GM18907 (cell line): Measurements from ENCODE around the gene DDN.

Experiments used
- ATAC-seq: cut with Tn5 transposase; IDR thresholded peaks from one replicate; pipeline ENCODE4 v1.9.1; 2021; ENCODE audit warnings: mild to moderate bottlenecking, moderate library complexity; ENCODE audit not compliant: unreplicated experiment

DDN gene

DNA sequence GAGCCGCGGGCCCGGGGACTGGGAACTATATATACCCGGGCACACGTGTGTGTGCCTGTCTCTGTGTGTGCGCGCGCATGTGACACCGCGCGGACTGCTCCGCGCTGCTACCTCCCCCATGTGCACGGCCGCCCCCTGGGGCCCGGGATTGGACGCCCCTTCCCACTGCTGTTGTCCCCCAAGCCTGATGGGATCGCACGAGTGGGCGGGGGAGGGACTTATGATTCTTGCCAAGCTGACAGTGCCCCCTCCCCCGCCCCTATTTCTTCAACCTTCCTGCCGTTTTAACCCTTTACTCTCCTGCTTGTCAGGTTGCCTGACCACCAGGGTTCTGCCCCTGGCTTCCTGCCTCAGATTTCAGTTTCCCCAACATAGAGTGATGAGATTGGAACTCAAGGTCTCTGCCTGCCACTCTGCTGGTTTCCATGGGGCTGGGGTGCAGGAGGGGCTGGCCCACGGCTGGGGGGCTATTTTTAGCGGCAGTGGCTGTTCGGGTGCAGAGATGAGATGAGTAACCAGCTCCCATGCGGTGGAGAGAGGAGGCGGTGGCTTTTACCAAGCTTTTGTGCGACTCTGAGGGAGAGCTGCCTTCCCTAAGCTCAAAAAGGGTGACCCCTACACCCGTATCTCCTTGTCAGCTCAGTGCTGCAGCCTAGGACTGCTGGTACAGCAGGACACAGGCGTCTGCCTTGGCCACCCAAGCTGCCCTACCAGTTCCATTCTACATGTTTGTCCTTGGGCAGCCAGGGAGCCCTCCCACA is at the start of gene DDN:
DDN (minus strand) TSS at position 5 of the 761 bp plus-strand sequence. CDS start 88 bp downstream, outside the sequence.
- ATAC-seq: no peak

DNA sequence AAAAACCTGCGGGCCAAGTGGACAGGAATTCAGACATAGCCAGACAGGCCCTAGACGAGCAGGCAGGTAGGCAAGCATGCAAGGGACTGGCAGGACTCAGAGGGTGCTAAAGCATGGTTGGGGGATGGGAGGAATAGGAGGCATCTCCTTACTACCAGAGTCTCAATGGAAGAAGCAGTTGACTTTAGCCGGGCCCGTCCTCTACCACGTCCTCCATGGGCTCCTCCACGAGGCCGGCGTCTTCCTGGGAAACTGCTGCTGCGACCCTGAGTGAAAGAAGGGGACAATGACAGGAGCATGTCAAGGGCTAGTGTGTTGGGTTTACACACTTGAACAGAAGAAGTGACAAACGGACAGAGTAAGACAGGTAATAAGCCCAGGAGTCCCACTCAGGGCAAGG is 49.8 kb upstream of the DDN start:
- no peak for ATAC-seq

DNA sequence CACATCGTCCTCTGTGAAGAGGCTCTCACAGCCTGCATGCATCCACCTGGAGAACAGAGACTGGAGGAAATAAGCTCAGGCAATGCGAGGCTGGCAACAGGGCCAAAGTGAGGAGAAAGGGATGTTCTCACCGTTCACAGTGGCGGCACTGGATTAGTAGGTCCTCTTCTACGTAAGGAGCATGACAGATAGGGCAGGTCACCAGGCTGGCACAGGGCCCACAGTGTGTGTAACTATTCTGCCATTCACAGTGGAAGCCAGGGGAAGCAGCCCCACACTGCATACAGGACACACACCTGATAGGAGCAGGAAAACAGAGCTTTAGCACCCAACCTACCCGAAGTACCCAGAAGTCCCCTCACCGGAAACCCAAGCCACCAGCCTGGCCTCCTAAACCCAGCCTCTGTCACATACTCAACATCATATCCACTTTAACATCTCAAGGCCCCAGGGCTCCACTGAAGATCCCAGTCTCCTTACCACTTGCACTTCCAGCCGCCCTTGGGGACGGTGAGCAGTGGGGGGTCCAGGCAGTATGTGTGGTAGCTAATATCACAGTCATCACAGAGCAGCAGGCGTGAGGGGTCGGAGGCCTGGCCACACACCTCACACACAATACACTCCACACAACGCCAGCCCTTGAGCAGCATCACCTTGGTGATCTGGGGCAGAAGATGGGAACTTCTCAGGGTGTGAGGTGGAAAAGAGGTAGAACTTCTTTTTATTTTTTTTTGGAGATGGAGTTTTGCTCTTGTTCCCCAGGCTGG is 47.1 kb upstream of the DDN start:
- ATAC-seq: no peak

DNA sequence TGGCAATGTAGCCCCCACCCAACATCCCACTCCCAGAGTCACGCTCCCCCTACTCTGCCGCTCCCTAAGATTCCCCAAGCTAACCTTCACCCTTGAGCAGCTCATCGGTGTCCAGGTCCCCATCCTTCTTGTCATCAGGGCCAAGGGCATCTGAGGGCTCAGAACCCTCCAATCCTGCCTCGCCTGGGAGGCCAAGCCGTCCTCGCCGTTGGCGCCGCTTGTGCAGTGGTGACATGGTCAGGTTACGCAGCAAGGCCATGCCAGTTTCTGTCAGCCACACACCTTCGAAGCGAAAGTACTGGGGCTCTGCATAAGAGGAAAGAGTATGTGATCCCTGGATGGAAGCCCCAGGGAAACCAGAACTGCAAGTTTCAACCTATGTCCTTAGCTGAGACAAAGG is 45.5 kb upstream of the DDN start:
- ATAC-seq: no peak

DNA sequence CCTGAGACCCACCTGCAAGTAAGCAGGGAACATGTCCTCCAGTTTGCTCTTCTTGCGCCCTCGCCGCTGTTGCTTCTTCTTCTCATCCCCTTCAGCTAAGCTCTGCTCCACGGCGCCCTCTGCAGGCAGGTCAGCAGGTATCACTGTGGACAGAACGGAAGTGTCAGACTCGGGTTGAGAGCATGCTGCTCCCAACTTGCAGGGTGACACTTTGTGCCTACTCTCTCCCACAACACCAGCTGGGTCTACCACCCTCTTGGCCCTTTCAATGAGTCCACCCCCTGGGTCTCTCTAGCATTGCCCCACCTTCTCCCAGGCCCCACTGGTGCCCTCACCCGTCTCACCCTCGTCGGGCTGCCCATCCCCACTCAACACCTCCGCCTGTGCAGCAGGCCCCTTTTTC is 44.7 kb upstream of the DDN start:
- ATAC-seq: no peak

DNA sequence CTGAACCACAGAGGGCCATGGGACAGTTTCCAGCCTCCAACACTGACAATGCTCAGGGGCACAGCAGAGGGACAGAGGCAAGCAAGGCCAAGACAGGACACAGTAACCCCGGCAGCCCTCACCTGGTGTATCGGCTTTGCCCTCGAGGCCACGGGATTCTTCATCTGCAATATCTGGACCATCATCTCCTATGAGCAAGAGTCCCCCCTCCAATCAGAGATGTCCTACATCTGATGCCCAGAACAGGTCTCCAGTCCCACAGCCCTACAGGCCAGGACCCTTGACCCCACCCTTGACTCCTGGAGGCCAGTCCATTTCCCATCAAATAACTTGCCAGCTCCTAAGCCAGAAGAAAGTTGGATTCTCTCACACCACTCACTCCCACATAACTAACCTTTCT is 44.1 kb upstream of the DDN start:
- no peak for ATAC-seq

DNA sequence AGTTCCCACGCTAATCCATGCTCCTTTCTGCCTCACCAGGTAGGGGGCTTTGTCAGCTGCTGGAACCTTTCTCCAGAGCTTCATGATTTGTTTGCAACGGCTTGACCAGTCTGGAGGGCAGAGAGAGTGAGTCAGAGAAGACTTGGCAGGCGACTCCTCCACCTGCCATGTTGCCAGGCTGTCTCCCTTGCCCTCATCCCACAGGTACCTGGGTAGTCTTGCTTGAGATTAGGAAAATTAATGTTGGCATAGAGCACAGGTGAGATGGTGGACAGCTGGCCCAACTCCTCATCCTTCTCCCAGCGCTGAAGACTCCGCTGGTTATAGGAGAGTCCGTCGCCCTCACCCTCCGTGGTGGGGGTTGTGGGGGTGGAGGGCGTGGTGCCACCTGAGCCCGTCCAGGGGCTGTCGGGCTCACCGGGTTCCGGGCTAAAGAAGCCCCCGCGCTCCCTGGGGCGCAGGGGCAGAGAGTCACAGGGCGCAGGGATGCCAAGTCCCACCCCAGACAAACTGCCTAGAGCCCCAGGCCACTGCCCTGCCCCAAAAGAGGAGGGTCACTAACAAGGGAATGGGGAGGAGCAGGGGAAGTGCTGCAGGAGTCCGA is 42.8 kb upstream of the DDN start:
- ATAC-seq: no peak

DNA sequence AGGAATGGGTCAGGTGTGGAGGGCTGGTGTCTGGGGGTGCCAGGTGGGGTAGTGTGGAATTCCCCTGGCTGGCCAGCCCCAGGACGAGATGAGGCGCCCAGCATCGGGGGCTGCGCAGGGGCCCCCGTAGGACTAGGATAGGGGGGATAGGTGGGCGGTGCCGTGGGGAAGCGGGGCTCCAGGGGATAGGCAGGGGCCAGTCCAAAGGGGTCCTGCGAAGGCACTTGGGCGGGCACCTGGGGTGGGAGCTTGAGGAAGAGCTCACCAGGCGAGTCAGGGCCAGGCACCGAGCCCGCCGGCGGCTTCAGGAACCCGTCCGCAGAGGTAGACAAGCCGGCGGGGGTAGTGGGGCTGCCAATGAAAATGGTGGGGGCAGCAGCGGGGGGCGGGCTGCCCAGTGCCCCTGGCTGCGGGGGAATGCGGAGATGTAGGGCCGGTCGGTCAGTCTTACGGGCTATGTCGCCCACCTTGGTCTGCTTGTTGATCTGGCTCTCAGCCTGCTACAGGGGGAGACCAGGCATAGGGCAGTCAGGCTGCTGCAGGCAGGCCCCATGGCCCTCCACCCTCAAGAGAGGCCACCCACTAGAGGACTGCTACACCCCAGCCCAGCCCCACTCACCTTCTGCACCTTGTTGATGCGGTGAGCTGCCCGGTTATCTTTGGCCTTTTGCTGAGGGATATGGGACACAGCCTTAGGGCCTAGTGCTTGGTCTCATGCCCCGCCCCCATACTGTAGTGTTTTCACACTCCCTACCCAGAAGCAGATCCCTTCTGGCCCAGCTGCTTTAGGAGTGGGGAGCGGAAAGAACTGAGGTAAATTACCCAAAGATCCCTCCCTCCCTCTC is 42.1 kb upstream of the DDN start:
- no peak for ATAC-seq

DNA sequence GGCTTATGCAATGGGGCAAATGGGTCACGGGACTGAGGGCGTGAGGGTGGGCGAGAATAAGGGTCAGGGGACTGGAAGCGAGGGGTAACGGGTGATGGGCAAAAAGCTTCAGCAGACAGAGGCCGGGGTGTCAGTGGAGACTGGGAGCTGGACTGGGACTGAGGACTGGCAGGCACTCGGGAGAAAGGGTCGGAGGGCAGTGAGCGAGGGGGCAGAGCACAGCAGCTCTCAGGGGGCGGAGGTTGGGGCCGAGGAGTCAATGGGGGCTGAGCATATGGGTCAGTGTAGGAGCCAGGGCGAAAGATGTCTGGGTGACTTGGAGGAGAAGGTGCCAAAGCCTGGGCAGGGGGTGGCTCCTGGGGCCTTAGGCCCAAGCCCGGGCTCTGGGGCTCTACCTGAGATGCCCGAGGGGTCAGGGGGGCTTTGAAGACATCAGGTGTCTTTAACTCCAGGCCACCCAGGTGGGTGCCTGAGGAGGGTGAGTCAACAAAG is 41.2 kb upstream of the DDN start:
- ATAC-seq: no peak

DNA sequence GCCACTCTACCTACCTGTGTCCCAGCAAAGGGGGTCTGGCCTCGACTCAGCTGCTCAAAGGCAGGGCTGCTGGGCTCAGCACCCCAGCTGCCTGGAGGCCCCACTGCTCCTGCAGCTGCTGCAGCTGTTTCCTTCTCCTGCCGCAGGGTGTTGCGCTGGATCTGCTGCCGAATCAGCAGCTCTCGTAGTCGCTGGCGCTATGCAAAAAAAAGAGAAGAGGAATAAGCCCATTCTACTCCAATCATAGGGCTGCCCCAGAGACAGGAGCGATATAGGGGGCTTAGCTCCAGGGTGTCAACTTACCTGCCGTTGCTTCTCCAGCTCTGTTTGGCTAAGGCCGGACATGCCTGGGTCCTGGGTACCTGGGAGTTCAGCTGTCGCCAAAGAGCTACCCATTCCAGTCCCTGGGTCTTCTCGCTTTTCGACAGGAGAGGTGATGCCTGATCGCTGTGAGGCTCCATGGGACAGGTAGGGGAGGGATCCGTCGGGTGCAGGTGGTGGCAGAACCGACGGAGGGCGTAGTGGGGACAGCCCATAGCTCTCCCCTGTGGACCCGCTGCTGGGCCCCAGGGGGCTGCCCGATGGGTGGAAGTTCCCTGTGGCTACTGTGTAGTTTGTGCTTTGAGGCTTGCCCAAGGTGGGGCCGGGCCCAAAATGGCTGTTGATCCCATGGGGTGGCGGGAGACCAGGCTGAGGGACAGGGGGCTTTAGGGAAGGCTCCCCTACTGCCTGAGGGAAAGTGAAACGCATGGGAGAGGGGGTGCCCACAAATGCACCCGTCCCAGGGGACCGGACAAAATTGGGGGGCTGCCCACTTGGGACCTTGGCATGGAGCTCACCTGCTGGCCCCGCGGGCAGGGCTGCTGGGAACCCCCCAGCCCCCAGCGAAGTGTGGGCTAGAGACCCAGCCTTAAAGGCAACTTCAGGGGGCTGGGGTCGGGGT is 40.5 kb upstream of the DDN start:
- no peak for ATAC-seq

DNA sequence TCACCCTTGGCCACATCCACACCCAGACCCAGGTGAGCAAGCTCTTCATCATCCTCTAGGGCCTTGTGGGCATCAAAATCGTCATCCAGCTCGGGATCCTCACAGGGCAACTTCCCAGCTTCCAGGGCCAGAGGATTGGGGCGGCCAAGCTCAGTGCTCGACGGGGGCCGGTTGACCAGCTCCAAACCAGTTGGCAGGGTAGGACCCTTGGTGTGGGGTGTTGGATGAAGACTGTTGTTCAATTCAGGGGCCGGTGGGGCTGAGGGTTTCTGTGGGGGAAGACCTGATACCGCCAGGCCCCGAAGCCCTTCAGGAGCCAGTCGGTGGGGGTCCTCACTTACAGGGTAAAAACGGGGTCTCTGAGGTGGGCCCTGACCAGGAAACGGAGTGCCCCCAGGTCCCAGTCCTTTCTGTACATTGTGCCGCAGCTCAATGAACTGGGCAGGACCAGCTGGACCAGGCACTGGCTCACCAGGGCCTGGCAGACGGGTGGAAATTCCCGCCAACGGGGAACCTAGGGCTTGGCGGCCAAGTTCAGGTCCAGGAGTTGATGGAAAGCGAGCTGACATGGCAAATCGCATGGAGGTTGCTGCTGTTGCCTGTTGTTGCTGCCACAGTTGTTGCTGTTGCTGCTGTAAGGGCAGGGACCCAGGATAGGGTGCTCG is 39.2 kb upstream of the DDN start:
- no peak for ATAC-seq

DNA sequence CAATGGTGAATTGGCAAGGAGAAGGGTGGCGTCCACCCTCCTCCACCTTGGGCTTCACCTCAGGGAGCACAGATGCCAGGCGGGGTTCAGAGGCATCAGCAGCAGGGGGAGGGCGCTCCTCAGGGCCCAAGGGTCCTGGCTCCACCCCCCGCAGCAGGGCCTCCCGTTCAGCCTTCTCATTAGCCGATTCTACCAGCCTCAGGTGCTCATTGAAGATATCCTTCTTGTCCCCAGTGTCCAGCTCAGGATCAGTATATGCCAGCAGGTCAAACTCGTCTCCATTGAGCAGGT is 38.7 kb upstream of the DDN start:
- ATAC-seq: no peak

DNA sequence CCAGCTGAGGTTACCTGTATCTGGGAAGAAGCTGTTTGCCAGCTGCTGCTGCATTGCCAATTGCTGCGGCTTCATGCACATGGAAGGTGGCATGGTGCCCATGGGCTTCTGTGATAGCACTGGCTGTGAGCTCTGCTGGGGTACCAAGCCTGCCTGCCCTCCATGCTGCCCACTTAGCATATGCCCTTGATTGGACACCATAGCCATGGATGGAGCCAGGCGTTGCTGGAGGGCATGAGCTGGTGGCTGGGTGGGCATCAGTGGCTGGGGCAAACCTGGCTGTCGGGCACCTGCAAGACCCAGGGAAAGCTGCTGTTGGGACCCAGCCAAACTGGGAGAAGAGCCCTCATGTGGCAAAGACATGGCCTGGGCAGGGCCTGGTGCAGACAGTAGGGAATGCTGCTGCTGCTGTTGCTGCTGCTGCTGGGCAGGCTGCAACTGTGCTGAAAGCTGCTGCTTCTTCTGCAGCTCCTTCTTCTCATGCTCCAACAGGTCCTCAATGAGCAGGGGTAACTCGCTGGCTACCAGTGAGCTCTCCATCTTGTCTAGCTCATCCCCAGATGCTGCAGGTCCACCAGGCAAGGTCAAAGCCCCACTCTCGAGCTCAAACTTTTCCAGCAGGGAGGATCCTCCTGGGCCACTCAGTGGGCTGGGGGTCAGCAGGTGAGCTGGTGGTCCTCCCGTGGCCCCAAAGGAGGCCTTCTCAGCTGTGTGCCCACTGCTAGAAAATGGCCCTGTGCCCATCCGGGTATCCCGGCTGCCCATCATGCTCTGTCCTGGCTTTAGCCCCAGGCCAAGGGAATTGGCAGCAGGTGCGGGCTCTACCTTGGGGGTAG is 38.2 kb upstream of the DDN start:
- no peak for ATAC-seq

DNA sequence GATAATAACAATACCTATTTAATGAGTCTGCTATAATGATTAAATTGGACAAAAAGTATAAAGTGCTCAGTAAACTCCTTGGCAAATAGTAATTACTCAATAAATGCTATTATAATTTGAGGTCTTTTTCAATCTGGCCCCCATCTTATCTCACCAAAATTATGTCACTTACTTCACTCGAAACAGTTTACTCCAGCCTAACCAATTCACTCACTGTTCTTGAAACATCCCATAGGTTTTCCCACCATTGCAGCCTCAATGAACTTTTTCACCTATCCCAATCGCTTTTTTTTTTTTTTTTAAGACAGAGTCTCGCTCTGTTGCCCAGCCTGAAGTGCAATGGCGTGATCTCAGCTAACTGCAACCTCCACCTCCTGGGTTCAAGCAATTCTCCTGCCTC is 36.9 kb upstream of the DDN start:
- ATAC-seq: no peak

DNA sequence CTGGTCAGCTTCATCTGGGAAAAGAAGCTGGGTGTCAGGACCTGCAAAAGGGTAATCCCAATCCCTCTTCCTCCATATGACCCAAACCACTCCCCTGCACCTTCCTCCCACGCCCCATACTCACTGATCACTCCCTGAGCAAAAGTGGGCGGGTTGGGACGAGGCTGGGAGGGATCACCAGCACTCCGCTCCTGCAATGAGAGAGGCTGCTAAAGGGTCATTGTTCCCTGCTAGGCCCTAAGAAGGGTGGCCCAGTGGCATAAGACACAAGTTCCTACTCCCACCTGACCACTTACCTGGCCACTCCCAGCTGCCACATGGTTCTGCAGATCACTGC is 35.1 kb upstream of the DDN start:
- no peak for ATAC-seq

DNA sequence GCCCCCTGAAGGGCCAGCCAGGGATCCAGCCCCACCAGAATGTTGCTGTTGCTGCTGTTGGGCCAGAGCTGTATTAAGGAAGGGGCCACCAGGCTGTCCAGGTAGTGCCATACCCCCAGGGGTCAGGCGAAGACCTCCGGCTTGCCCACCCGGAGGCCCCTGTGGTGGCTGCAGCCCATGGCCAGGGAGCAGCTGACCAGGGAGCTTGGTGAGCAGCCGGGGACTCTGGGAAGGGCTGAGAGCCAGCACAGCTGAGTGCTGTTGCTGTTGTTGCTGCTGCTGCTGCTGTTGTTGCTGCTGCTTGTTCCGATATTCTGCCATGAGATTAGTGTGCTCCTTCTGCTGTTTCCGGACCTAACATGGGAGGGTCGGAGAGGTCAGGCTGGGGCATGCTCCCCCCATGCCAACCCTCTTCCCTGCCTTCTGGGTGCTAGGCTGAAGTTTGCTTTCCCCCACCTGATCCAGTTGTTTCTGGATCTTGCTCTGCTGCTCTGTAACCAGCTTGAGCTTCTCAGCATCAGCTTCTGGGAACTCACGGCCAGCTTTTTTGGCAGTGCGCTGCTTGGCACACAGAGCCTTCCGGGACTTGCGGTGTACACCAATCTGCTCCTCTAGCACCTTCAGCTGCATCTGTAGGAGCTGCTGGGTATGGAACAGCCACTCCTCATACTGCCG is 34.6 kb upstream of the DDN start:
- ATAC-seq: no peak

DNA sequence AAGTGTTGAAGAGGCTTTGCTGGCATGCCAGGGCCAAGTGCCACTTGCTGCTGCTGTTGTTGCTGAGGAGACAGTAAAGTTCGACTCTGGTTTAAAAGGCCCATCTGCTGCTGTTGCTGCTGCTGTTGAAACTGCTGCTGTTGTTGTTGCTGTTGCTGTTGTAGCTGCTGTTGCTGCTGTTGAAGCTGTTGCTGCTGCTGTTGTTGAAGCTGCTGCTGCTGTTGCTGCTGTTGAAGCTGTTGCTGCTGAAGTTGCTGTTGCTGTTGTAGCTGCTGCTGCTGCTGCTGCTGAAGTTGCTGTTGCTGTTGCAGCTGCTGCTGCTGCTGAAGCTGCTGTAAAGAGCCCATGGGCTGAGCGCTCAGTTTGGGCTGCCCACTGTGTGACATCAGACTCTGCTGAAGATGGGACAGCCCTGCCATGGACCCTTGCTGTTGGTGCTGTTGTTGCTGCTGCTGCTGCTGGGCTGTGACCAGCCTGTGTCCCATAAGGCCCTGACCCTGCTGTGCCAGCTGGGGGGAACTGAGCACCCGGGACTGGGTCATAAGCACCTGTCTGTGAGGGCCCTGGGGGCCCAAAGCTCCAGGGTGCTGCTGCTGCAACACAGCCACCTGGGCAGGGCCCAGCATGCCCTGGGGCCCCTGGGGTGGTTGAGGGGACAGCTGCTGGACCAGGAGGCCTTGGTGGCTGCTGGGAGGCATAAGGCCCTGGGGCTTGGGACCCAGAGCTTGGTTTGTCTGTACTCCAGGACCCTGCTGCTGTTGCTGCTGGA is 33.7 kb upstream of the DDN start:
- no peak for ATAC-seq

DNA sequence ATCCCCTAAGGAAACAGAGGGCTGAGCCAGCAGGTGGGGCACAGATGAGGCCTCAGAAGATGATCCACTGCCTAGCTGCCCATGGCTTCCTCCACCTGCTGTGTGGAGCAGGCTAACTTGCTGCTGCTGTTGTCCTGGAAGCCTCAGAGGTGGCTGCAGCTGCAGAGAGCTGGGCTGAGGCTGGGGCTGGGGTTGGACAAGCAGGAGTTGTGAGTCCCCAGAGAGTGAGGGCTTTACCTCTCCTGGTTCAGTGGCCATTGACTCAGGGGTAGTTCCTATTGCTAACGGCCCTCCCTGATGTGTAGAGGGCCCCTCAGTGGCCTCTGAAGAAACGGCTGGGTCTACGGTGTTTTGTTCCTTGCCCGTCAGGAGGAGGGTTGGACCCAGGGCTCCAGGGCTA is 33.1 kb upstream of the DDN start:
- ATAC-seq: no peak
